ENCODE measurements around the gene CALB2.

DNA sequence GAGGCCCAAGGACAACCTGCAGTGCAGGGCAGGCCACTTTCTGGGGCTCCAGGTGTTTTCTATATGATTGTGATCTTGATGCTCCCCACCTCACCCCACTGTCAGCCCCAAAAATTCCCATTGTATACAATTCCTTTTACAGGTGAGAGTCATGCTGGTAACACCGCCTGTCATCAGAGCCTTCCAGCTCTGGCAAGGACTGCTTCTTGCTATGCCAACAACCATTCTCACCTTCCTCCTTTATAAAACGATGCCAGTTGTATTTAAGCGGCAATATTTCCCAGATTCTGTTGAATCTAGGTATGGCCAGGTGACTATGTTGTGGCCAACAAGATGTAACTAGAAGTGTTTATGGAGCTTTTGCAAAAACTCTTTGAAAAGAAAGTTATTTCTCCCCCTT, 30.4 kb upstream of the CALB2 start:
- TF ChIP-seq CTCF (optimal IDR thresholded peaks at IDR 0.05 in 1 of 3, IDR thresholded peaks at IDR 0.05 in 1 of 3, conservative IDR thresholded peaks at IDR 0.05 in 1 of 3; ENCODE audit: extremely low read depth in 1 of 3, insufficient read depth in 2 of 3, low read length in 3 of 3) (no peak), EZH2 (IDR thresholded peaks at IDR 0.05; ENCODE audit: low read length) (no peak)
